ENCODE measurements around the gene HSFX3.
"Not testable (repeated sequence)": the region's sequence is repeated elsewhere in the genome, so short reads cannot be mapped to it uniquely, and the experiment has no call there.

Gene HSFX3

GRCh38 chrX:149549701-149550100 lies at the start of gene HSFX3:
Gene HSFX3, minus strand, starts transcription at chrX:149549924. Its CDS starts 72 bp downstream, at chrX:149549852.
- DNase-seq (ENCODE audit: low spot score) = not testable (repeated sequence)

GRCh38 chrX:149598603-149599002 lies 48.9 kb upstream of the HSFX3 start:
- DNase-seq (ENCODE audit: low spot score) = not testable (repeated sequence)

- DNase-seq (ENCODE audit: low spot score) = not testable (repeated sequence)
Observed at GRCh38 chrX:149595943-149596342, 46.2 kb upstream of the HSFX3 start.

GRCh38 chrX:149595214-149595613 lies 45.5 kb upstream of the HSFX3 start, which contains the start of gene HSFX2:
Gene HSFX2, minus strand, starts transcription at chrX:149595314. Its CDS starts 614 bp downstream, at chrX:149594700.
- DNase-seq (ENCODE audit: low spot score) = not testable (repeated sequence)

GRCh38 chrX:149590993-149591392 lies 41.3 kb upstream of the HSFX3 start:
- DNase-seq (ENCODE audit: low spot score) = not testable (repeated sequence)

- DNase-seq (ENCODE audit: low spot score) = not testable (repeated sequence)
Observed at GRCh38 chrX:149587359-149587758, 37.6 kb upstream of the HSFX3 start, which contains the start of gene MAGEA9B. Gene MAGEA9B, minus strand, starts transcription at chrX:149587459. Its CDS starts 4,280 bp downstream, at chrX:149583179.

- DNase-seq (ENCODE audit: low spot score) = not testable (repeated sequence)
Observed at GRCh38 chrX:149585631-149586030, 35.9 kb upstream of the HSFX3 start.

- not testable (repeated sequence) for DNase-seq (ENCODE audit: low spot score)
Observed at GRCh38 chrX:149573456-149573855, 23.7 kb upstream of the HSFX3 start.

GRCh38 chrX:149572743-149573142 lies 23.0 kb upstream of the HSFX3 start:
- no peak for DNase-seq (ENCODE audit: low spot score)

GRCh38 chrX:149571770-149572169 lies 22.0 kb upstream of the HSFX3 start:
- no peak for DNase-seq (ENCODE audit: low spot score)

GRCh38 chrX:149570668-149571067 lies 20.9 kb upstream of the HSFX3 start:
- DNase-seq (ENCODE audit: low spot score) = no peak

GRCh38 chrX:149569770-149570169 lies 20.0 kb upstream of the HSFX3 start:
- DNase-seq (ENCODE audit: low spot score) = no peak

GRCh38 chrX:149568701-149569296 lies 19.1 kb upstream of the HSFX3 start:
- no peak for DNase-seq (ENCODE audit: low spot score)

GRCh38 chrX:149567621-149568417 lies 18.1 kb upstream of the HSFX3 start:
- DNase-seq (ENCODE audit: low spot score) = no peak

GRCh38 chrX:149563359-149563758 lies 13.6 kb upstream of the HSFX3 start:
- no peak for DNase-seq (ENCODE audit: low spot score)

- DNase-seq (ENCODE audit: low spot score) = not testable (repeated sequence)
Observed at GRCh38 chrX:149555251-149555650, 5.5 kb upstream of the HSFX3 start.

GRCh38 chrX:149551939-149552248 lies 2.2 kb upstream of the HSFX3 start:
- DNase-seq (ENCODE audit: low spot score) = not testable (repeated sequence)

- not testable (repeated sequence) for DNase-seq (ENCODE audit: low spot score)
Observed at GRCh38 chrX:149551245-149551938, 1.7 kb upstream of the HSFX3 start.

GRCh38 chrX:149550454-149550853 lies 730 bp upstream of the HSFX3 start:
- DNase-seq (ENCODE audit: low spot score) = not testable (repeated sequence)

- not testable (repeated sequence) for DNase-seq (ENCODE audit: low spot score)
Observed at GRCh38 chrX:149547782-149548181, 1.9 kb downstream of the HSFX3 start.

GRCh38 chrX:149546962-149547361 lies 2.8 kb downstream of the HSFX3 start:
- DNase-seq (ENCODE audit: low spot score) = not testable (repeated sequence)

Measured in CD4-positive, alpha-beta T cell treated with Interleukin-2 at 100 ng/mL for 4 hours (primary cell).